K562 (cell line): ENCODE results near the gene STK25. TPM values are rescaled to one million over a fixed set of nuclear protein-coding genes. Genes with fewer than 3 reads are reported as not detected.

ENCODE experiments used
- ATAC-seq: fragments of 200-7000 bp; cut with Tn5 transposase; 3 replicates; pipeline ENCODE4 v1.9.1; 2020; ENCODE audit warnings: moderate library complexity
- BruUV-seq: library from RNA; stranded (reverse); fragments of 400-500 nt; replicated peaks from 2 replicates; lab custom pipeline; 2021; lab: Mats Ljungman, UMichigan
- CTCF ChIA-PET: fragments of 300-600 bp; formaldehyde crosslinking; extraction: SDS; loops from one replicate; lab custom pipeline; 2021; ENCODE audit warnings: low intra/inter-chr PET ratio; lab: Yijun Ruan, JAX
- POLR2A ChIA-PET: fragments of 300-600, 350-650 bp; sonication (Branson Sonifier 250); formaldehyde crosslinking; extraction: SDS; loops from one replicate; lab custom pipeline; 2021; ENCODE audit warnings: antibody characterized with exemption, inconsistent platforms; lab: Yijun Ruan, JAX
- DNase-seq, 4 experiments: peaks; one replicate each; pipeline versions ENCODE4 v3.0.0 to v3.0.0-alpha.2; 2011 to 2018; ENCODE audit warnings: low spot score in 3 of 4, mixed read lengths in 3 of 4; ENCODE audit errors: extremely low read depth in 1 of 4
- FAIRE-seq: peaks from 2 replicates; lab custom pipeline; 2011; peaks lifted over from hg19 to GRCh38; lab: Jason Lieb, UNC
- H2AFZ ChIP-seq: 2 replicates; pipeline ENCODE4 v1.6.0; 2011; ENCODE audit warnings: low read depth, low read length, control low read depth, inconsistent platforms
- H3K27ac ChIP-seq: fragments of 200-600 bp; 3 replicates; pipeline ENCODE4 v1.8.0; 2011; ENCODE audit warnings: low read depth, mild to moderate bottlenecking, control low read depth, inconsistent platforms, low read length, moderate library complexity, mixed read lengths; ENCODE audit errors: extremely low read depth
- H3K27me3 ChIP-seq, 2 experiments: fragments of 300-600 bp in 1 of 2; 2 replicates in 1 of 2; 3 replicates in 1 of 2; pipeline versions ENCODE4 v1.6.0 to v1.8.0; 2011; ENCODE audit warnings: inconsistent platforms in 2 of 2, low read length in 2 of 2, mild to moderate bottlenecking in 1 of 2, mixed read lengths in 1 of 2, moderate library complexity in 1 of 2; ENCODE audit not compliant: control insufficient read depth in 2 of 2, insufficient read depth in 2 of 2
- H3K36me3 ChIP-seq: fragments of 300-600 bp; 3 replicates; pipeline ENCODE4 v1.8.0; 2011; ENCODE audit warnings: mild to moderate bottlenecking, low read length, inconsistent platforms; ENCODE audit not compliant: control insufficient read depth, insufficient read depth
- H3K4me1 ChIP-seq, 2 experiments: fragments of 200-600 bp in 1 of 2; replicated peaks in 1 of 2; 2 replicates in 1 of 2; 3 replicates in 1 of 2; pipeline versions ENCODE4 v1.5.1 to v1.8.0; 2011; ENCODE audit warnings: inconsistent platforms in 2 of 2, low read length in 2 of 2, mild to moderate bottlenecking in 1 of 2, mixed read lengths in 1 of 2, moderate library complexity in 1 of 2; ENCODE audit not compliant: control insufficient read depth in 2 of 2, insufficient read depth in 2 of 2
- H3K4me2 ChIP-seq: 2 replicates; pipeline ENCODE4 v1.6.1; 2011; ENCODE audit warnings: low read length, control low read depth, inconsistent platforms, mixed read lengths; ENCODE audit not compliant: insufficient read depth
- H3K4me3 ChIP-seq: fragments of 200-600 bp; sonication (generic), shearing (Covaris generic); 2 replicates; pipeline ENCODE4 v1.5.1; 2016; ENCODE audit warnings: control low read depth, inconsistent platforms
- H3K79me2 ChIP-seq: fragments of 200-600 bp; 3 replicates; pipeline ENCODE4 v1.8.0; 2011; ENCODE audit warnings: low read length, inconsistent platforms; ENCODE audit not compliant: control insufficient read depth, insufficient read depth
- H3K9ac ChIP-seq, 2 experiments: 2 replicates each; pipeline versions ENCODE4 v1.6.0 to v1.6.1; 2011; ENCODE audit warnings: low read depth in 2 of 2, low read length in 2 of 2, control low read depth in 1 of 2, inconsistent platforms in 1 of 2, mild to moderate bottlenecking in 1 of 2, mixed read lengths in 1 of 2; ENCODE audit not compliant: insufficient read depth in 1 of 2
- H3K9me1 ChIP-seq: one replicate; pipeline ENCODE4 v1.6.0; 2011; ENCODE audit warnings: inconsistent platforms, mild to moderate bottlenecking, low read length, moderate library complexity; ENCODE audit not compliant: control insufficient read depth, insufficient read depth
- H3K9me3 ChIP-seq: replicated peaks from 2 replicates; pipeline ENCODE4 v1.5.1; 2011; ENCODE audit warnings: low read depth, low read length, inconsistent platforms; ENCODE audit not compliant: control insufficient read depth, insufficient read depth
- H4K20me1 ChIP-seq: replicated peaks from 2 replicates; pipeline ENCODE4 v1.6.1; 2011; ENCODE audit warnings: low read length, inconsistent platforms, mixed read lengths; ENCODE audit not compliant: control insufficient read depth, insufficient read depth
- DPF2 ChIP-seq: fragments of 450-650 bp; IDR thresholded peaks from 2 replicates; pipeline ENCODE4 v1.6.1; 2016
- FOXA3 ChIP-seq, 2 experiments: fragments of 450-650 bp in 1 of 2; sonication (generic) in 1 of 2; formaldehyde crosslinking; IDR thresholded peaks in 1 of 2; conservative IDR thresholded peaks in 1 of 2; 2 replicates each; pipeline versions ENCODE4 v1.4.0 to v1.8.0; 2020 to 2022; ENCODE audit warnings: mild to moderate bottlenecking in 2 of 2, missing genetic modification reagents in 1 of 2
- GATAD2B ChIP-seq: fragments of 450-650 bp; IDR thresholded peaks from 2 replicates; pipeline ENCODE4 v1.6.1; 2017; ENCODE audit warnings: mild to moderate bottlenecking, borderline replicate concordance
- JUND ChIP-seq, 2 experiments: IDR thresholded peaks; 2 replicates in 1 of 2; 3 replicates in 1 of 2; pipeline ENCODE4 v1.6.1; 2011; ENCODE audit warnings: borderline replicate concordance in 2 of 2, low read depth in 2 of 2, low read length in 2 of 2, improper control_type of control experiment in 1 of 2, missing biosample characterization in 1 of 2, missing genetic modification characterization in 1 of 2, missing genetic modification reagents in 1 of 2
- NR2C2 ChIP-seq, 2 experiments: fragments of 200-800 bp in 1 of 2; sonication (Bioruptor generic) in 1 of 2; sonication (generic) in 1 of 2; formaldehyde crosslinking in 1 of 2; IDR thresholded peaks; 2 replicates each; pipeline versions ENCODE4 v1.6.1 to v1.8.0; 2016 to 2022; ENCODE audit warnings: mild to moderate bottlenecking in 1 of 2, missing compliant biosample characterization in 1 of 2, missing genetic modification characterization in 1 of 2, missing genetic modification reagents in 1 of 2
- SRSF7 ChIP-seq: fragments of 200-400 bp; formaldehyde crosslinking; optimal IDR thresholded peaks from 2 replicates; pipeline ENCODE3; 2017; ENCODE audit warnings: mild to moderate bottlenecking, low read depth, low read length
- ZNF239 ChIP-seq: fragments of 250-450 bp; sonication (Bioruptor Pico); IDR thresholded peaks from 2 replicates; pipeline ENCODE4 v1.4.0; 2020; ENCODE audit warnings: mild to moderate bottlenecking
- ZNF41 ChIP-seq: fragments of 250-450 bp; sonication (Bioruptor Pico); conservative IDR thresholded peaks from 2 replicates; pipeline ENCODE4 v1.4.0; 2020; ENCODE audit warnings: mild to moderate bottlenecking
- WGBS: fragments of 100-300 bp; shearing (Covaris generic); methylation state at CpG from one replicate; pipeline ENCODE4 v1.1.6; 2016; ENCODE audit warnings: low coverage, mixed read lengths; ENCODE audit not compliant: insufficient coverage; ENCODE audit errors: missing lambda C conversion rate; 5-methylcytosine and 5-hydroxymethylcytosine counted together
- in situ Hi-C: fragments of 300-500 bp; cut with MboI; formaldehyde crosslinking; loops from 4 replicates; pipeline ENCODE4 v1.15.0; 2018; ENCODE audit warnings: inconsistent platforms, mixed read lengths
- intact Hi-C: fragments of 100-400 bp; cut with micrococcal nuclease; formaldehyde crosslinking; loops from 2 replicates; pipeline ENCODE4 v1.14.2; 2022
- polyA plus RNA-seq, 8 experiments: library from polyadenylated mRNA; depleted of rRNA in 4 of 8; stranded (reverse) in 5 of 8; unstranded in 3 of 8; fragments of >200 nt; fragmentation: Nextera tagmentation in 2 of 8; fragmentation: Illumina TruSeq in 1 of 8; extraction: Ambion mirVana in 2 of 8; extraction: Trizol in 1 of 8; gene quantifications; 2 replicates each; pipeline versions ENCODE4 v1.2.1 to v1.2.3, GENCODE V29; 2011 to 2014; ENCODE audit warnings: inconsistent platforms in 1 of 8, missing spikeins in 1 of 8
- total RNA-seq, 7 experiments: library from RNA; depleted of rRNA in 6 of 7; stranded (reverse); fragments of >200 nt in 6 of 7; fragmentation: Illumina TruSeq in 2 of 7; extraction: Trizol in 2 of 7; gene quantifications; 2 replicates each; pipeline versions ENCODE4 v1.2.1 to v1.2.3, GENCODE V29; 2011 to 2021; ENCODE audit warnings: low replicate concordance in 1 of 7
- TF ChIP-seq, protein P1 (sequence below): fragments of 250-450 bp; sonication (Bioruptor Pico); IDR thresholded peaks from 2 replicates; pipeline ENCODE4 v1.5.0; 2020; ENCODE audit warnings: mild to moderate bottlenecking, borderline replicate concordance
- TF ChIP-seq, protein P2 (sequence below), 3 experiments: fragments of 200-800 bp in 1 of 3; sonication (Bioruptor generic) in 1 of 3; sonication (generic) in 1 of 3; formaldehyde crosslinking in 1 of 3; IDR thresholded peaks; 2 replicates each; pipeline versions ENCODE4 v1.6.1 to v1.8.0; 2016 to 2022; ENCODE audit warnings: mild to moderate bottlenecking in 2 of 3, missing compliant biosample characterization in 2 of 3, missing genetic modification characterization in 2 of 3, missing genetic modification reagents in 1 of 3
- TF ChIP-seq, protein P3 (sequence below): sonication (generic); formaldehyde crosslinking; IDR thresholded peaks from 2 replicates; pipeline ENCODE4 v1.8.0; 2023; ENCODE audit warnings: missing genetic modification reagents, mild to moderate bottlenecking, borderline replicate concordance

The STK25 gene
- total and polyA plus RNA-seq, 9 of the 15 experiments (the other 6 are each of a cell fraction or from before 2014, with no cell fraction given), result 5.4 to 177 (median 116) TPM

DNA sequence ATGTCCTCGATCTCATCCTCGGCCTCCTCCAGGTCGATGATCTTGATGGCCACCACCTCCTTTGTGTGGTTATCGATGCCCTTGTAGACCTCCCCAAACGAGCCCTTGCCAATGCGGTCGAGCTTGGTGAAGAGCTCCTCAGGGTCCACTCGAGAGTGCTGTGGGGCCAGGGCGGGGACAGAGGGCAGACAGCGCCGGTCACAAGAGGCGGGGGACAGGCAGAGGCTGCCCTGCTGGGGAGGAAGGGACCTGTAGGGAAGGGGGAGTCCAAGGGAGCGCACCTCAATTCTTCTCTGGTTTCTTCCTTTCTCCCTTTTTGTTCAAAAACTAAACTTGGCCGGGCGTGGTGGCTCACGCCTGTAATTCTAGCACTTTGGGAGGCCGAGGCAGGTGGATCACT lies 6.8 kb downstream of the STK25 start:
- Histone ChIP-seq H3K4me1 (peaks cover 2 to 17% of the 10 kb centered on the region in 2 experiments; a peak in 4 of 5 replicates), H3K36me3 (peaks cover 68% of the 10 kb centered on the region; the same call in 2 of the 3 replicates), H3K27ac (no peak overlapping the region), H3K9me3 (no peaks in the 10 kb centered on the region), H3K79me2 (peaks cover 32% of the 10 kb centered on the region), H2AFZ (no peak overlapping the region), H3K4me2 (no peak overlapping the region), H3K27me3 (no peaks in the 10 kb centered on the region), H3K4me3 (no peak overlapping the region), H3K9ac (no peak overlapping the region), H3K9me1 (peaks cover 3% of the 10 kb centered on the region), H4K20me1 (no peaks in the 10 kb centered on the region)
- WGBS, result 92% methylated on average over 10 of the region's 17 CpGs
- intact Hi-C loops (no loop called here), in situ Hi-C loops (no loop called here)
- DNase-seq (no peak), FAIRE-seq (no peak), ATAC-seq (no peak)
- ChIA-PET CTCF (no interaction called here), POLR2A (no interaction called here)
- no TSS peak for BruUV-seq
- TF ChIP-seq JUND (IDR thresholded peaks at IDR 0.05; ENCODE audit: borderline replicate concordance, low read depth, low read length) (no peak), JUND (tag; IDR thresholded peaks at IDR 0.05; ENCODE audit: borderline replicate concordance, low read depth, low read length) (no peak), NR2C2 (CRISPR knock-in tag; IDR thresholded peaks at IDR 0.05) (no peak), NR2C2 (tag; IDR thresholded peaks at IDR 0.05) (no peak), SRSF7 (no peak), ZNF239 (no peak), GATAD2B (no peak), ZNF41 (CRISPR knock-in tag) (no peak), FOXA3 (CRISPR knock-in tag; conservative IDR thresholded peaks at IDR 0.05 in 1 of 2, IDR thresholded peaks at IDR 0.05 in 1 of 2) (no peak), DPF2 (no peak)
- TF ChIP-seq, protein P1, sequence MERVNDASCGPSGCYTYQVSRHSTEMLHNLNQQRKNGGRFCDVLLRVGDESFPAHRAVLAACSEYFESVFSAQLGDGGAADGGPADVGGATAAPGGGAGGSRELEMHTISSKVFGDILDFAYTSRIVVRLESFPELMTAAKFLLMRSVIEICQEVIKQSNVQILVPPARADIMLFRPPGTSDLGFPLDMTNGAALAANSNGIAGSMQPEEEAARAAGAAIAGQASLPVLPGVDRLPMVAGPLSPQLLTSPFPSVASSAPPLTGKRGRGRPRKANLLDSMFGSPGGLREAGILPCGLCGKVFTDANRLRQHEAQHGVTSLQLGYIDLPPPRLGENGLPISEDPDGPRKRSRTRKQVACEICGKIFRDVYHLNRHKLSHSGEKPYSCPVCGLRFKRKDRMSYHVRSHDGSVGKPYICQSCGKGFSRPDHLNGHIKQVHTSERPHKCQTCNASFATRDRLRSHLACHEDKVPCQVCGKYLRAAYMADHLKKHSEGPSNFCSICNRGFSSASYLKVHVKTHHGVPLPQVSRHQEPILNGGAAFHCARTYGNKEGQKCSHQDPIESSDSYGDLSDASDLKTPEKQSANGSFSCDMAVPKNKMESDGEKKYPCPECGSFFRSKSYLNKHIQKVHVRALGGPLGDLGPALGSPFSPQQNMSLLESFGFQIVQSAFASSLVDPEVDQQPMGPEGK (CRISPR knock-in tag), result no peak
- TF ChIP-seq, protein P2, sequence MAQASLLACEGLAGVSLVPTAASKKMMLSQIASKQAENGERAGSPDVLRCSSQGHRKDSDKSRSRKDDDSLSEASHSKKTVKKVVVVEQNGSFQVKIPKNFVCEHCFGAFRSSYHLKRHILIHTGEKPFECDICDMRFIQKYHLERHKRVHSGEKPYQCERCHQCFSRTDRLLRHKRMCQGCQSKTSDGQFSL (CRISPR knock-in tag; IDR thresholded peaks at IDR 0.05), result no peak
- TF ChIP-seq, protein P2 (tag; IDR thresholded peaks at IDR 0.05), result no peak
- TF ChIP-seq, protein P3, sequence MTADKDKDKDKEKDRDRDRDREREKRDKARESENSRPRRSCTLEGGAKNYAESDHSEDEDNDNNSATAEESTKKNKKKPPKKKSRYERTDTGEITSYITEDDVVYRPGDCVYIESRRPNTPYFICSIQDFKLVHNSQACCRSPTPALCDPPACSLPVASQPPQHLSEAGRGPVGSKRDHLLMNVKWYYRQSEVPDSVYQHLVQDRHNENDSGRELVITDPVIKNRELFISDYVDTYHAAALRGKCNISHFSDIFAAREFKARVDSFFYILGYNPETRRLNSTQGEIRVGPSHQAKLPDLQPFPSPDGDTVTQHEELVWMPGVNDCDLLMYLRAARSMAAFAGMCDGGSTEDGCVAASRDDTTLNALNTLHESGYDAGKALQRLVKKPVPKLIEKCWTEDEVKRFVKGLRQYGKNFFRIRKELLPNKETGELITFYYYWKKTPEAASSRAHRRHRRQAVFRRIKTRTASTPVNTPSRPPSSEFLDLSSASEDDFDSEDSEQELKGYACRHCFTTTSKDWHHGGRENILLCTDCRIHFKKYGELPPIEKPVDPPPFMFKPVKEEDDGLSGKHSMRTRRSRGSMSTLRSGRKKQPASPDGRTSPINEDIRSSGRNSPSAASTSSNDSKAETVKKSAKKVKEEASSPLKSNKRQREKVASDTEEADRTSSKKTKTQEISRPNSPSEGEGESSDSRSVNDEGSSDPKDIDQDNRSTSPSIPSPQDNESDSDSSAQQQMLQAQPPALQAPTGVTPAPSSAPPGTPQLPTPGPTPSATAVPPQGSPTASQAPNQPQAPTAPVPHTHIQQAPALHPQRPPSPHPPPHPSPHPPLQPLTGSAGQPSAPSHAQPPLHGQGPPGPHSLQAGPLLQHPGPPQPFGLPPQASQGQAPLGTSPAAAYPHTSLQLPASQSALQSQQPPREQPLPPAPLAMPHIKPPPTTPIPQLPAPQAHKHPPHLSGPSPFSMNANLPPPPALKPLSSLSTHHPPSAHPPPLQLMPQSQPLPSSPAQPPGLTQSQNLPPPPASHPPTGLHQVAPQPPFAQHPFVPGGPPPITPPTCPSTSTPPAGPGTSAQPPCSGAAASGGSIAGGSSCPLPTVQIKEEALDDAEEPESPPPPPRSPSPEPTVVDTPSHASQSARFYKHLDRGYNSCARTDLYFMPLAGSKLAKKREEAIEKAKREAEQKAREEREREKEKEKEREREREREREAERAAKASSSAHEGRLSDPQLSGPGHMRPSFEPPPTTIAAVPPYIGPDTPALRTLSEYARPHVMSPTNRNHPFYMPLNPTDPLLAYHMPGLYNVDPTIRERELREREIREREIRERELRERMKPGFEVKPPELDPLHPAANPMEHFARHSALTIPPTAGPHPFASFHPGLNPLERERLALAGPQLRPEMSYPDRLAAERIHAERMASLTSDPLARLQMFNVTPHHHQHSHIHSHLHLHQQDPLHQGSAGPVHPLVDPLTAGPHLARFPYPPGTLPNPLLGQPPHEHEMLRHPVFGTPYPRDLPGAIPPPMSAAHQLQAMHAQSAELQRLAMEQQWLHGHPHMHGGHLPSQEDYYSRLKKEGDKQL (CRISPR knock-in tag), result no peak
